Measurements from ENCODE around the gene ALG1.
"Not testable (repeated sequence)": the region's sequence is repeated elsewhere in the genome, so short reads cannot be mapped to it uniquely, and the experiment has no call there.

- TF ChIP-seq CTCF (conservative IDR thresholded peaks at IDR 0.05); ZFX (IDR thresholded peaks at IDR 0.05): not testable (repeated sequence)
Measured at GRCh38 chr16:5083646-5084045, 12.0 kb downstream of the ALG1 start.
